Suppressor macrophage treated with lipopolysaccharide for 4 hours (primary cell): ENCODE data around the gene CES2.
A peak's percentile ranks its signal among the peaks of the same experiment; 100 is the strongest.
"Not testable (repeated sequence)": the region's sequence is repeated elsewhere in the genome, so short reads cannot be mapped to it uniquely, and the experiment has no call there.

Experiments used
- DNase-seq: peaks from one replicate; pipeline ENCODE4 v3.0.0-alpha.2; 2020

Gene CES2

DNA sequence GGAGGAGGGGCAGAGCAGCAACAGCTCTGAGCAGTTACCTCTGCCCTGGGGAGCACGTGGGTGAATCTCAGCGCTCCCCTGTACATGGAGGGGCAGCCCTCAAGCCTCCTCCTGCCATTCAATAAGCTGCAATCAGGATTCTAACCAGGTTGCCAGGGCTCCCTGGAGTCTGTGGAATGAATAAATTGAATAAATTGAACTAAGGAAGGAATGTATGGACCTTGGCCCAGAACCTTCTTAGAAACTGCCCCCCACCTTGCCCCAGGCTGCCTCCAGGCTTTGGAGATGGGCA lies 15.1 kb upstream of the CES2 start:
- DNase-seq: no peak

DNA sequence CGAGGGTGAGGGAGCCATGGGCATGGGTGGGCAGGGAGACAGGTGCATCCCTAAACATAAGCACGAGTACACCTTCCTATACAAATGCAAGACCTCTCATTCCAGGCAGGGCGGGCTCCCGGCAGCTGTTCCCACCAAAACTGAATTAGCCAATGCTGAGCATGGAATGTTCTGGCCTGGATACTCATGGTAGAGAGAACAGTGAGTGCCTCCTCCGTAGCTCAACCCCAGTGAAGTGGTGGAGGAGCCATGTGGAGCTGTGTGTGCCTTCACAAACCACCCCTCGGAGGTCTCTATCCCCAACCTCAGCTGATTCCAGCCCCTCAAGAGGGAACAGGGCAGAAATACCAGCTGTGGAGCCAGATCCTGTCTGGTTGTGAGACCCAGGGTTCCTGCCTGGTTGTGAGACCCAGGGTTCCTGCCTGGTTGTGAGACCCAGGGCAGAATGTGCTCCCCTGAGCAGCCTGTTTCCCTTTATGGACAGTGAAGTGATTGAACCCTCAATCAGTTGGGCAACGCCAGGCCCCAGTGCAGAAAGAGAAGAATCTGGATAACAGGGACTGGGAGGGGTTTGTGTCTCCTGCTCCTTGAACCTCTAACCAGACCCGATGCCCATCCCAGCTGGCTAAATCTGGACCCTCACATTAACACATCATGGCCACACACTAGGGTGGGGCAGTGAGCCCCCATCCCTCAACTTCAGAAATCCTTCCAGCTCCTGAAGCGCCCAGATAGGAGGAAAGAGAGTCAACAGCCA lies 14.2 kb upstream of the CES2 start:
- no peak for DNase-seq

DNA sequence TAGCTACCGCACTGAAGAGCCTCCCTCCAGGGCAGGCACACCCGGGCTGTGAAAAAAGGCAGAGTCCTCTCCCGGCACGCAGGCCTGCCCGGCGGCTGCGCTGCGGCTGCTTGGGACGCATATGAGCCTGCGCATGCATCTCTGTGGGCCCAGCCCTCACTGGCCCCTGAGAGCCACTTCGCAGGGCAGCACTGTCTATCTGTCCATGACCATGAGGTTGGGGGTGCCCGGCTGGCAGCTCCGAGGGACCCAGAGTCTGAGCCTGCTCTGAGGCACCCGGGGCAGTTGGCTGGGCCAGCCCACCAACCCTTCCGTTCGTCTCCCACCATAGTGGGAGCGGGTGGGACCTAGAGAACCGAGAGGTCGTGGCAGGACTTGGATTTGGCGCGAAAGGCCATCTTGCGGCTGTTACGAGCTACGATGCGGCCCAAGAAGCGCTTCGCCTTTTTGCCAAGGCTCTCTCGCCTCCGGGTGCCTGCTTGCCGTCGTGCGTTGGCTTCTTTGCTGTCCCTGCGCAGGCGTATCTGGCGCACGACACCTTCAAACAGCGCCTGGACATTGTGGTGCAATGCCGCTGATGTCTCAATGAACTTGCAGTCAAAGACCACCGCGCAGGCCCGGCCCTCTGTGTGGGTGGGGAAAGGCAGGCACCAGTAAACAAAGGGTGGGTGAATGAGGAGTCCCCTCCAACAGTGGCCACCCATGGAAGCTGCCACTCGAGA lies 13.4 kb upstream of the CES2 start:
- no peak for DNase-seq

DNA sequence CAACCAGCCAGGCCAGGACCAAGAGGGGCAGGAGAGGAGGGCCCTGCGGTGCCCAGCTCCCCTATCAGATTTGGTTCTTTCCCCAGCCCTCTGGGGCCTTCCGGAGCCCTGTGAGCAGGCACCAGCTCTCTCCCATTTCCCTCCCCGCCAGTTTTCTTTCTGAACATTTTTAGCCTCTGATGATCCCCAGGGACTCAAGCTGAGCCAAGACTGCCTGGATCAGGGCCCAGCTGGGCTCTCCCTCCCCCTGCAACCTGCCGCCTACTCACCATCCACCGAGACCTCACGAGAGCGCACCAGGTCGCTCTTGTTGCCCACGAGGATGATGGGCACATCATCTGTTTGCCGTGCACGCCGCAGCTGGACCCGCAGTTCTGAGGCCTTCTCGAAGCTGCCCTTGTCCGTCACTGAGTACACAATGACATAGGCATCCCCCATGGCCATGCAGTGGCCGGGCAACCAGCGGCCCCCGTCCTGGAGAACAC lies 12.0 kb upstream of the CES2 start:
- no peak for DNase-seq

DNA sequence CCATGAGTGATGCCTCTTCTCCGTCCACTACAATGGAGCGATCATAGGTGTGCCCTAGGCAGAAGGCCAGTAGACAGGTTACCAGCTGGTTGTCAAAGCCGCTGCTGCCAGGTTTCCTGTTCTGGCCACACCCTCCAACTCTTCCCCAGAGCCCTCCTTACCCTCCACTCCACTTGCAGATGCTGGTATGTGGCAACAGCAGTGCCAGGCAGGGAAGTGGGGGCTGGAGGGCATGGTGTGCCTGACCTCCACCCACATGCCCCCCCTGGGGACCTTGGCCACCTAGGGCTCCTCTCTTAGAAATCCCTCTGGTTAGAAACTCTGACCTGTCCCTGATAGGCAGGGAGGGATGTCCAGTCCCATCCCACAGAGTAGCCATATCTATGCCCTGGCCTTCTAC lies 11.4 kb upstream of the CES2 start:
- no peak for DNase-seq

DNA sequence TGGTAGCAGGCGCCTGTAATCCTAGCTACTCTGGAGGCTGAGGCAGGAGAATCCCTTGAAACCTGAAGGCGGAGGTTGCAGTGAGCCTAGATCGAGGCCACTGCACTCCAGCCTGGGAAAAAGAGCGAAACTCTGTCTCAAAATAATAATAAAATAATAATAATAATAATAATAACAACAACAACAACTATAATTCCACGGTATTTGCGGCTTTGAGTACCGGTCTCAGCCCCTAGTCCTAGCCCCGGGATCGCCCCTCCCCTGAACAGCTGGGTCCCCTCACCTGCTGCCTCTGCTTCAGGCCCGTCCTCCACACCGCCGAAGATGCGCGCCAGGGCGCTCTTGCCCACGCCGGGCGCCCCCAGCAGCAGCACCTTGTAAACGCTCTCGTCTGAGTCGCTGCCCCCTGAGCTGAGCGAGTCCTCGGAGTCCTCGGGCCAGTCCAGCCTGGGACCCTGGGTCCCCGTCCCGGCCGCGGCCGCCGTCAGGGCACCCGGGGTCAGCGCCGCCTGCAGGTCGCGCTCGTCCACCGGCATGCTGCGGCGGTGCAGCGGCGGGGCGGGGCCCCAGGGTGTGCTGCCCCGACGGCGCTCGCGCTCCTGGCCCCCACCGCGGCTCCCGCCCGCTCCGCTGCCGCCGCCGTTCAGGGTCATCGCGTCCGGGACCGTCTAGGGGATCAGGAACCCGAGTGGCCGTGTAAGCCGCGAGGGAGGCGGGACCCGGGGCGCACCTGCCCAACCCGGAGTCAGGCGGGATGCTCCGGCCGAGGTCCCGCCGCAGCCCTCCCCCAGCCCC lies 10.6 kb upstream of the CES2 start:
- peak; percentile 48 for DNase-seq

DNA sequence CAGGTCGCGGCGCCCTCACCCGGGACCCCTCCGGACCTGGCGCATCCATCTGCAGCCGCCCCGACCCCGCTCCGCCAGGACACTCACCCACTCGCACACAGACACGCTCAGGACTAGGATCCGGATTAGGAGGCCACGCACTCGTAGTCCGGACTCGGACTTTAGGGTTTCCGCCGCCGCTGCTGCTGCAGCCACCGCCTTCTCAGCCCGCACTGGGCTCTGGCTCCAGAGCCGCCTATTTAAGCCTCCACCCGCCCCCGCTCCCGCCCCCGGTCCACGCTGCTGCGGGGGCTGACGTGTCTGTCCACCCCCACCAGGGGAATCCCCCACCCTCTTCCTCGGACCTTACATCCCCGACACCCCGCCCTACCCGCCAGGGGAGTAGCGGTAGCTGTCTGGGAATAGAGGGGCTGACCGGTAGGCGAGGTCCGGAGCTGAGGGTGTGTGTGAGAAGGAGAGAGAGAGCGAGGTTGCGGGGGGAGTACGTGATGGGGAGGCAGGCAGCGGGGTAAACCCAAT lies 9.9 kb upstream of the CES2 start, which contains the start of gene RRAD:
TSS of gene RRAD (minus strand) at position 214 of the 519 bp plus-strand sequence. CDS start 356 bp downstream, outside the sequence.
- DNase-seq: peak; percentile 32

DNA sequence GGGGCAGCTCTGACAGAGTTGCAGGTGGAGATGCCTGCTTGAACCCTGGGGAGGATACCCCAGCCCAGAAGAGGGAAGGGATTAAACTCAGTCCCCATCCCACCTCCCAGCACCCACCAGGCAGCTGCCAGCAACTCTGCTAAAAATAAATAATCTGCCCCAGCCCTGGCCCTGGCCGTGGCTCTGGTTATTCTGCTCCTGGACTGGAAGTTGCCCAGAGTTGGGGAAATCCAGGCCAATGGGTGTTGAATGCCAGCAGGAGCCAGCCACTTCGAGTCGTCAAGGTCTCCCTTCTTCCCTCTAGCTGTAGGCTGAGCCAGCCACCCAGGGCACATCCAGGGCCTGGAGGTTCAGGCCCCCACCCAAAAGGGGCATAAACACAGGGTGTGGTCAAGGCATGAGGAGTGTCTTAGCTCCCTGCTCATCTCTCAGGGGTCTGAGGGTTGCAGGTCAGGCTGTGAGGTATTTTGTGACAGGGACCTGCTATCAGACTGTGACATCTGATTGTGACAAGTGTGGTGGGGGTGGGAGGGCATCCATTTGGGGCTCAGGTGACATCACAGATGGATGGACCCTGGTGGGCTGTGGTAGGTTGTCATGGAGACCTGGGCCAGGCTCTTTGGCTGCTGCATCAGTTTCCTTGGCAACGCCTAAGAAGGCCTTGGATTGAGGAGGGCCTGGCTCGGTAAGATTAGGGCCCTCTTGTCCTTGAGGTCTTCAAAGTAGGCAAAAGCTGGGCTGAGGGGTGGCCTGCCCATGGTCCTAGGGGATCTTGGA lies 9.0 kb upstream of the CES2 start:
- no peak for DNase-seq

DNA sequence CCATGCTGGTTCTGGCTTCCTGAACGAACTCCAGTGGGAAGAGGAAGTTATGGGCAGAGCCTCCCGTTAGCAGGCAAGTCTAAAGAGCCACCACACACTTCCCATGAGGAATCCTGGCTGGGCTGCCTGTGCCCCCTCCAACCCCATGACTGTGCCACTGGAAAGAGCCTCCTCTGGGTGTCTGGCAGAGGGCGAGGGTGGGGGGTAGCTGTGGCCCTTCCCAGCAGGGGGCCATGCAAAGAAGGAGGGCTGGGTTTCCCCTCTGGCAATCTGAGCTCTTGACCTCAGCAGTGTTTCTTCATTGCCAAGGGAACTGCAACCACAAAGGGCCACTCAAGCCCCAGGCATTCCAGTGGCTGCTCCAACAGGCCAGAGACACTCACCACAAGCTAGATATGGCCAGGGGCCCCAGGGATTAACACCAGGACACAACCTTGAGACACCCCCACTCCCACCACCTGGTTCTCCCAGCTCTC lies 8.3 kb upstream of the CES2 start:
- DNase-seq: peak; percentile 65

DNA sequence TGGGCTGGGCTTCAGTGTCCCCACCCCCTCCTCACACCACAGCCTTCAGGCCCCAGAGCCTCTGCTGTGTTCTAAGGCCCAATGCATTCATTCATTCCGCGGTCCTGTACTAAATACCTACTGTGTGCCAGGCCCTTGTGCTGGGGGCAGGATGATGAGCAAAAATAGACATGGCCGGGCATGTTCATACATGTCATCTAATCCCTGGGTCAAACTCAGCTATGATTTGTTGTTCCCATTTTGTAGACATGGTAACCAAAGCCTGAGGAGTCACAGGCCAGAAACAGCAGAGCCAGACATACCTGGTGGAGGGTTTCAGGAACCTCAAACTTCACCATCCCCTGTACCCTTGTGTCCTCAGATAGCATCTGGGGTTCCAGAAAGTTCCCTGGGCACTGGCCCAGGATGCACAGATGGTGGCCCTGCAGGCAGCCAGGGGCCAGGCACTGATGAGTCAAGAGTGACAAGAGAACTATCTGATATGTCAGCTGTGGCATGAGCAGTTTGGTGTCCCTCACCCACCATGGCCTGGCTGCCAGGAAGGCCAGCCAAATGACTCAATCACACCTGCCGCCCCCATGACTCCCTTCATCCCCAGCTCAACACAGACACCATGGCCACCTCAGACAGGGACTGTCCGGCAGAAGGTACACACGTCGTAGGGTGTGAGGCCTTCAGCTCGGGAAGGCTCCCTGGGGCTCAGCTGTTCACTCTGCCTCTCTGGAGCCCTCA lies 7.2 kb upstream of the CES2 start:
- DNase-seq: peak; percentile 9

DNA sequence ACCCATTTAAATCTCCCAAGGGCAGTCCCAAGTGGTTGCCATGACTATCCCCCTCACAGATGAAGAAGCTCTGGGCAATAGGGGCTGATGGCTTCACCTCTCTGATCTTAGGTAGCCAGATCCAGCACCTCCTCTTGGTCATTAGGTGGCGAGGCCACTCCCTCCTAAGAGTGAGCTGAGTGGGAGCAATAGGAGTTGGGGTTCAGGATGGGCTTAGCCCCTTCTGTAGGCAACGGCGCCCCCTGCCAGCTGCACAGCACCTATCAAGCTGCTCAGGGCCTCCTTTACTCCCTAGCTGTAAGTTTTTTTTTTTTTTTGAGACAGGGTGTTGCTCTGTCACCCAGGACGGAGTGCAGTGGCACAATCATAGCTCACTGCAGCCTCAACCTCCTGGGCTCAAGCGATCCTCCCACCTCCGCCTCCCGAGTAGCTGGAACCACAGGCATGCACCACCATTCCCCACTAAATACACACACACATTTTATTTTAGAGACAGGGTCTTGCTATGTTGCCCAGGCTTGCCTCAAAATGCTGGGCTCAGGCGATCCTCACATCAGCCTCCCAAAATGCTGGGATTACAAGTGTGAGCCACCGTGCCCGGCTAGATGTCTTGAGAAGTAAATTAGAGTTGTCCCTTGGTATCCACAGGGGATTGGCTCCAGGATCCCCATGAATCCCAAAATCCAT lies 6.5 kb upstream of the CES2 start:
- peak; percentile 14 for DNase-seq

DNA sequence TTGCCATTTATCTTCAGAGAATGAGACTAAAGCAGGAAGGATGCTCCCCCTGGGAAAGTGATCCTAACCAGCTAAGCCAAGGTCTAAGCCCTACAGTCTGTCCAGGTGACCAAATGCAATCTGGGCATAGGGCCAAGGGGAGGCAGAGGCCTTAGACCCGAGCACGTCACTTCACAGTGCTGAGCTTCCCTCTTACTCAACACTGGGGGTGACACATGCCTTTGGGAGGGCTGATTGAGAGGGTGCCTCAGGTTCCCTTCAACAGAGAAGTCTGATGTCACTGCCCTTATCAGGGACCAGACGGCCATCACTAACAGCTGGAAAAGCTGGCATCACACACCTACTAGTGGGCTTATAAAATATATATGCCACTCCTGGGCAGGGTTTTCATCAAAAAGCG lies 5.1 kb upstream of the CES2 start:
- peak; percentile 46 for DNase-seq

DNA sequence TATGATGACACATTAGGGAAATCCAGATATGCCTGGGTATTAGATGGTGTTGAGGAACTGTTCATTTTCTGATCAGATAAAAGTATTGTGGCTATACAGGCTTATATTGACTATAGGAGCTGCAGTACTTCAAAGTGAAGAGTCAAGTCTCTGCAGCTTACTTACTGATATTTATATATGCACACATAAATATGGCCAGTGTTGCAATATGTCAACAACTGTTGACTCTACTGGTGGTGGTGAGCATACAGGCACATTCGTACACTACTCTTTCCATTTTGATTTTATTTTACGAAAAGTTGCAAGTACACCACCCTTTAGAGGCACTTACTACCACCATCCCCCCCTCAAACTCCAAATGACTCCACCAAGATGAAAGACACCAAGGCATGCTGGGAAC lies 3.7 kb upstream of the CES2 start:
- DNase-seq: no peak

DNA sequence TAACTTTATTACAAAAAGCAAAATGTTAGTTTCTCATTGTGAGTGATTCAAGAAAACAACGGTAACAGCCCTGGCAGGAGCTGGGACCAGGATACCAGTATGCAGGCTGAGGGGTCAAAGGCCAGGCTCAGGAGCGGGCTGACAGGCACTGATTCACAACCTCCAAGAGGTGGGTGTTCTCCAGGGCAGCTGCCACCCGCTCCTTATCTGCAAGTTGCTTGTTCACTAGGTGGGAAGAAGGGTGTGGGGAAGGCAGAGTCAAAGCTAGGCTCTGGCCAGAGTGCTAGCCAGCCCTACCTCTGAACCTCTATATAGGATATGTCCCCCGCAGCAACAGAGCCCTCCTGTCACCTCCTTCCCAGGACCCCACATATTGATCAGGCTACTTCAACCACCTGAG lies 3.2 kb upstream of the CES2 start:
- no peak for DNase-seq

DNA sequence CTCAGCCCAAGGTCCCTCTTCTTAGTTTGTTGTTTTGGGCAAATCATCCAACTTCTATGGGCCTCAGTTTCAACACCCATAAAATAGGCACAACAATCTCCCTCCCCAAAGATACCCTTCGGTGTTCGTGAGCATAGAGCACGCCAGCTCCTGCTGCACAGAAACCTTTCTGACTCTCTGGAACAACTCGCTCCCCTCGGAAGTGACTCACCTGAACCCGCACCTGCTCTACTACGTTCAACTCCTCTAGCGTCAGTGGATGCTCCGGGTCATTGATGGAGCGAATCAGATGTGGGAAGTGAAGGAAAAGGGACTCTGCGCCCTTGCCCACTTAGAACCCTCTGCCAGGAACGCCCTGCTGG lies 1.6 kb upstream of the CES2 start:
- no peak for DNase-seq

DNA sequence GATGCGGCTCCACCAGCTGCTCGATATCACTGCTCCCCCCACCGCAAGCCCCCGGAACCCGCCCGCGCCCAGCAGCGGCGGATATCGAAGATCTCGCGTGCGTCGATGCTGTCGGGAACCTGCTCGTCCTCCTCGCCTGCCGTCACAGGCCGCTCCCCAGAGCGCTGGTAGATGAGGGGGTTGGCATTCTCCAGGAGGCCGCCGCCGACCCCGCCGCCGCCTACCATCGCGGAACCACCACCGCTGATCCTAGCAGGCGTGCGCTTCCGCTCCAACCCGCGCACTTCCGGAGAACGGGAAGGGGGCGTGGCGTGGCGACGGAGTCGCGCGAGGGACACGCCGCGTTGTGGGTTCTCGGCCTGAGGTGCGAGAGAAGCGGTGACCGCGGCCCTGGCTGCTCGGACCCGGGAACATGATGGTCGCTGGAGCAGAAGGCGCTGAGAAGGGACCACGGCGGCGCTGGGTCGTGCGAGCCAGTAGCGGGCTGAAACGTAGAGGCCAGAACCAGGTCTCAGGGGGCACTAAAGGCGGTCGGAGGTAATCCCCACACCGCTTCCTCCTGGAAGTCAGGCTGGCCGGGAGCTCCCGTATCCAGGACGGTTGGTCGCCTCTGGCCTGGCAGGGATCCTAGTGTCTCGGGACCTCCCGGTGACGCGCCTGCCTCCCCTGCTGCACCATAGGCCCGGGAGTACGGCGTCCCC lies 1.0 kb upstream of the CES2 start, which contains the start of gene CIAO2B:
TSS of gene CIAO2B (minus strand) at position 265 of the 701 bp plus-strand sequence. CDS start at position 227, 38 bp downstream.
- DNase-seq: peak; percentile 93

DNA sequence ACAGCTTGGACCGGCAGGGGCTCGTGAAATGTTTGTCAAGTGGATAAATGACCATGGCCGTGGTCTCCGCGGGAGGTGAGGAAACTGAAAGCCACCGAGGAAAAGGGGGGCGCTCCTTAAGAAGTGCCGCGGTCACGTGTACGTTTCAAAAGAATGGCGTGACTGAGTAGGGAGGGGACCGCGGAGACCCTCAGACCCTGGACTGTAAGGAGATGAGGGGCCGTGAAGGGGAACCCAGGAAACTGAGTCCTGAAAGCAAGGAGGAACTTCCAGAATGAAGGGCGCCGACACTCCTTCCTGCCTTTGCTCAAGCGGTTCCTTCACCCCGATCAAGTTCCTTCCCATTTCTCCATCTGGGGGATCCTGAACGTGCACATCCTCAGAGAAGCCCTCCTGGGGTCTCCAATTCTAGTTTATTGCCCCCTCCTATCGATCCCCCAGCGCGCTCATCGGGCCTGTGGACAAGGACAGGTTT lies 440 bp upstream of the CES2 start:
- not testable (repeated sequence) for DNase-seq

DNA sequence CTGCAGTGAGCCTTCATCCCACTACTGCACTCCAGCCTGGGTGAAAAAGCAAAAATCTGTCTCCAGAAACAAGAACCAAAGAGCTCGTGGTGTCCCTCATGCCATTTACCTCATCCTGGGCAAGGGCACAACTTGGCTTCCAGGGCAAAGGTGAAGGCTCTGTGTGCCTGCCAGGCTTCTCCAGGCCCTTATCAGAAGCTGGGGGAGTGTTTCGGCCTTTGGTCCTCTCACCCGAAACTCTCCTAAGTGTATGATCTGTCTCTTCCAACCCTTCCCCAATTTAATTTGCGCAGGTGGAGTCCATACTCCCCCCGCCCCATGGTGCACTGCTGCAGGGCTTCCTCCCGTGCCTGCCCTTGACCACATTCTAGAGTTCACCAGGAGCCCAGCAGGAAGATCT lies 1.1 kb downstream of the CES2 start:
- no peak for DNase-seq

DNA sequence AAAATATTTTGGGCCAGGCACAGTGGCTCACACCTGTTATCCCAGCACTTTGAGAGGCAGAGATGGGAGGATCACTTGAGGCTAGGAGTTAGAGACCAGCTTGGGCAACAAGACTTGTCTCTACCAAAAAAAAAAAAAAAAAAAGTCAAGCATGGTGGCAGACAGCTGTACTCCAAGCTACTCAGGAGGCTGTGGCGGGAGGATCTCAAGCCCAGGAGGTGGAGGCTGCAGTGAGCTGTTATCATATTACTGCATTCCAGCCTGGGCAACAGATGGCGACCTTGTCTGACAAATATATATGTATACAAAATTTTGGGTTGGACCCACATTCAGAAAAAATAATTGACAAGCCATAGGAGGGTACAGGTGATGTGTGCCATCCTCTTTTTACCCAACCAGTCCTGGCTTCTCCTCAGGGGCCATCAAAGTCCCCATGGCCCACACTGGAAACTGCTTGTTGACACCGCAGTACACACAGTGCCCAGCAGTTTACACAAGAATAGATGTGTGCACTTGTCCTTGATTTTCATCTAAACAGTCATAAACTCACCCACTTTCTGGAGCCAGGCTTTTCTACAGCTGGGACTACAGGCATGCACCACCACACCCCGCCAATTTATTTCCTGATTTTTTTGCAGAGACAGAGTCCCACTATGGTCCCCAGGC lies 1.7 kb downstream of the CES2 start:
- DNase-seq: no peak
